ENCODE results near the gene SSBP2. TPM values are rescaled to one million over a fixed set of nuclear protein-coding genes. Genes with fewer than 3 reads are reported as not detected.

Gene SSBP2
- total RNA-seq, 1 donor from 2014 or later: 9.4 TPM

DNA sequence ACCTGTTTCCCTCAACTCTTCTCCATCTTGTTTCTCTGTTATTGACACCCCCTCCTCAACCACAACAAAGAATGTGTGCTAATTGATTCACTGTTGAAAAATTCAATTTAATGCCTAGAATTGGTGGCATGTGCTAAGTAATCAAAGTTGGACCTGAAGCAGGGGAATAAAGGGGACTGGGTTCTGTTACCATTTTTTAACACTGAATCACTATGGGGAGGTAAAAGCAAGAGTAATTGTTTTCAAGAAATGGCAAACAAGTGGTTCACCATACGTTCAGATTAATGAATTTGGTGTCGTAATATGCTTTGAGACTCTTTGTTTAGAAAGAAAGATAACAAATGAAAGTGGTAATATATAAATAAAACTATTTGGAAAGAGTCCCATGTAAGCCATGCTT lies 17.0 kb upstream of the SSBP2 start:
- no peak for DNase-seq (ENCODE audit: extremely low read depth, low read depth, low spot score)

DNA sequence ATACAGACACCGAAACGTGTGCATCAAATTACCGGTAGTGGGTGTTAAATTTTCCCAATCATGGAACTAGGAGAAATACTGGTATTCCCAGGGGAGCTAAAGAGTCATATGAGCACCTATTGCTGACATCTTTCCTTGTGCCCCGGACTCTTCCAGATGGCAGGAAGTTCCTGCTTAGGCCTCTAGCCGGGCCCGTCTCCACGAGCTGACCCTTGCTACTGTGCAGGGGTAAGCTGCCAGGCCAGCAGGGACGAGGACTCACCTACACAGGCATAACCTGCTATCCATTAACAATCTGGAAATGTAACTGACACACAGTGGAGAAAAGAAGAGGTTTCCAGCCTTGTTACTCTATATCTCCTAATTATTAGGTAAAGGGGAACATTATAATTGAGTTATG lies 16.2 kb upstream of the SSBP2 start:
- no peak for DNase-seq (ENCODE audit: extremely low read depth, low read depth, low spot score)

DNA sequence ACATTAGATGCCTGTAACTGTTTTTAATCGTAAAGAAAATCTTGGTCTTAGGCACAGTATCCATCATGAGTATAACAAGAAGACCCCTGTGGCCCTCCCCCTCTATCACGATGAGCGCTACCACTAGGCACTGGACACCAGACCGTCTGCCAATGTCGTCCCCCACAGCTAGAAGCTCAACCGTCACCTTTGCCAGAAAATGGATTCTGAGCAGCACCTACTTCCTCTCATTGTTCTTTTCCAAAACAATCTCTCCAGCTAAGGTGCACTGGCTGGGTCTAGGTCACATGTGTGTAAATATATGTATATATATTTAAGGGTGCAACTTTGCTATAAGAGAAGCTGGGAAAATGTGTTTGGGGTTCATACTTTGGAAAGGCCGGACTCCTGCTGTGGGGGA lies 15.7 kb upstream of the SSBP2 start:
- DNase-seq (ENCODE audit: extremely low read depth, low read depth, low spot score): no peak

DNA sequence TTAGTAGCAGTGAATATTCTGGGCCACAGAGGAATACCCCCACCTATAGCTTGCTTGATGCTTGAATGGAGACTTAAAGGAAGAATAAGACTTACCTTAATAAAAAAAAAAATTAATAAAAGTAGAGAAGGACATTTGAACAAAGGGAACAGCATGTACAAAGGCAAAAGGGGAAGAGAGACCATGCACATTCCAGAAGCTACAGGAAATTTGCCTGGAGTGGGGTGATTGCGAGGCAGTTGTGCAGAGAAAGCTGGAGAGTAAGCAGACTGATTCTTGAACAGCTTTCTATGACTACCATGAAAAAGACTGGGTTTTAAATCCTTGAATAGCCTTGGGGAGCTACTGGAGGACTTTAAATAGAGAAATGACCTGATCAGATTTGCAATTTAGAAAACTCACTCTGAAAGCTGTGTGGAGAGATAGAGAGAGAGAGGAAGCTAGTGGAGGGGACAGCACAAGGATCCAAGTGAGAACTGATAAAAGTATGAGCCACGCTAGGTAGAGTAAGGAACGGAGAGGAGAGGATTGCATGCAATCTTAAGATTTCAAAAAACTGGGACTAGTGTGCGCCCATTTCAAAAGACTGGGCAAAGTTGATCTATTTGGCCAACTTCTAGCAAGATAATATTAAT lies 12.5 kb upstream of the SSBP2 start:
- DNase-seq (ENCODE audit: extremely low read depth, low read depth, low spot score): no peak

DNA sequence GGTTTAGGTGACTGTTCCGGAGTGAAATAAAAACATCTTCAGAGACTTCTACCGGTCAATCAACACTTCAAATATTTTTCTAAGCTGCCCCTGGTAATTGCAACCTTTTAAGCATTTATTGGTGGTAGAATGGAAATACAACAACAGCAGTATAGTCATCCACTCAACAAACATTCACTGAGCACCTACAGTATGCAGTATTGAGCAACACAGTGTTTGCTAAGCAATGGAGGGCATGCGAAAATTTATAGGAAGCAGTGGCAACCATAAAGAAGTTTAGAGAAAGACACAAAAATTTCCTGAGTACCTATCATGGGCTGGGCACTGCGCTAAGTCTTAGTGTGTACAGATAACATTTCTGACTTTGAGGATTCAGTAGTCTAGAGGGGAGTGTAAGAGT lies 12.0 kb upstream of the SSBP2 start:
- no peak for DNase-seq (ENCODE audit: extremely low read depth, low read depth, low spot score)

DNA sequence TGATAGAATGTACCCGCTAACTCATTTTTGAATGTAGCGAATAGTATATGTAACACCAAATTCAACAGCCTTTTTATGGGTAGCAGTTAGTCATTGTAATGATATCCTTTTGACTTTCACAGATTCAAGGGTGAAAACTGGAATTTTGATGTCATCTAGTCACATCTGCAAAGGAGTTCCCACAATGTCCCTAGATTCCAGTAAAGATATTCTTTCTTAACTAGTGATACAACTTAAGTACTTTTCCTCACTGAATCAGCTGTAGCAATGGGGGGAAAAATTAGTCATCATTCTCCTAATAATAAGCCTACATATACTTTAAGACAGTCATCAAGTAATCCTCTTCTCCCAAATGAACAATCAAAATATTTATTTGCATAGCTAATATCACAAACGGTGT lies 11.5 kb upstream of the SSBP2 start:
- DNase-seq (ENCODE audit: extremely low read depth, low read depth, low spot score): no peak

DNA sequence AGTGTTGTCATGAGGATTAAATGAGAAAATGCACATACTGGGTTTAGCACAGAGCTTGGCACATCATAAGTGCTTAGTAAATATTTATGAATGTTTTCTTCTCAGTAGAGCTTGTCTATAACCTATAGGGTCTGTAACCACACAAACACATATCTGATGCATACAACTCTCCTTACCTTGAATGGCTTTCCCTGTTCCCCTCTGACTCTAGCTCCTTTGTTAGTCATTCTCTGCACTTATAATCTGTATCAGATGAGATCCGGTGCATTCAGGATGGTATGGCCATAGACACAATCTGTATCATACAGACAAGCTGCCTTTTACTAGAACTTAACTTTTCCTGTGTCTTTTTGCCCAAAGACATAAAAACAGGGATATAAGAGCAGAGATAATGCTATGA lies 11.1 kb upstream of the SSBP2 start:
- no peak for DNase-seq (ENCODE audit: extremely low read depth, low read depth, low spot score)

DNA sequence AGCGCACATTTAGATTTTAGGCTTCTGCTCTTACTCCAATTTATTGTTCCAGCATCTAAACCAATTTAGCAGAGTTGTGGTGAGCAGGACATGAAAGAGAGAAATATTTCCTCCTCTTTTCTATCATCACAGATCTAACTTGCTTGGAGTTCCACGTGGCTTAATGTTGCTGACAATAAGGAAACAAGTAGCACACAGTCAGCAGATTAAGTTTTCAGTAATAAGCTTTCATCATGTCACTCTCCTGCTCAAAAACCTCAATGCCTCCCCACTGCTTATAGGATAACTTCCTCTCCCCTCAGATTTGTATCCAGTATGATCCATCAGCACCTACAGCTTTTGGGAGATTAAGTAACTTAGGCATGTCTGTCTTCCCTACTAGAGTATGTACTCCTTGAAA lies 10.4 kb upstream of the SSBP2 start:
- DNase-seq (ENCODE audit: extremely low read depth, low read depth, low spot score): no peak

DNA sequence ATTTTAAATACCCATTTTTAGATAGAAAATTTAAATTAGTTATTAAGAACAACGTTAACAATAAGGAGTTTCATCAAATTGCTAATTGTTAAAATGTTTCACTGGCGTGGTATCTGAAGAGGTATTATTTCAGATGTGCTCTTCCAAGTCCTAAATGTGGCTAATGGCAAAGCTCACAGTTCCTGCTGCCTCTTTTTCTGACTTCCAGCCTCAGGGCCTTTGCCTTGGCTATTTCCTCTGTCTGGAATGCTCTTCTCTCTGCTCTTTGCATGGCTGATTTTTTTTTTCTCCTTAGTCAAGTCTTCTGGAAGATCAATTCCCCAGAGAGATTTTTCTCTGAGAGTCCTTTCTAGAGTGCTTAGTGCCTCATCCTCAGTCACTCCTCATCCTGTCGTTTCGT lies 9.6 kb upstream of the SSBP2 start:
- no peak for DNase-seq (ENCODE audit: extremely low read depth, low read depth, low spot score)

DNA sequence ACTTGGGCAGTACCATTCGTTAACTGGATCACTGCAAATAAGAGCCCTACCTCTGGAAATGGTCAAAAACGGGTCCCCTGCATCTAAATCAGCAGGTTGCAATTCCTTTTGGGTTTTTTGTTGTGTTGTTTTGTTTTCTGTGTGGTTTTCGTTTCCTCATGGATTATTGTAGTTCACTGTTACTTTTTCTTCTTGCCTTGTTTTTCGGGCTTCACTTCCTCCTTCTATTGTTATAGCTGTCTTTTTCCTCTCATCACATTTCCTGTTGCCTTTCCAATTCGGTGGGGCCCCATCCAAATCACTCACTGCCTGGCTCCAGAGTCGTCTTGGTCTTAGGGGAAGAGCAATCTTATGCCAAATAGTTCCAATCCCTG lies 8.7 kb upstream of the SSBP2 start:
- no peak for DNase-seq (ENCODE audit: extremely low read depth, low read depth, low spot score)

DNA sequence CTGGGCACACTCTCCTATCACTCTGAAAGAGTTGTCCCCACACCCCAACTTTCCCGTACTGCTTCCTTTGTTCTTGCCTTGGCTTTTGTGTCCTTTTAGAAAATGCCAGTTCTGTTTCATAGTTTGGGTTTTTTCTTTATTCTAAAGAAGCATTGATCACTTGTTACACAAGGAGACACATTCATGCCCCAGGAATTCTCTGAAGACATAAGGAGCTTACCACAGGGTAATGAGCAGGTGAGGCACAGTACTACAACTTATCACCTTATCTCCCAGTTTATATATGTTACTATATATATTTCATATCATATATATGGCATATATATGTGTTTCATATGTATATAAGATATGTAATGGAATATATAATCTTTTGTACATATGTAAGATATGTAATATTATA lies 6.5 kb upstream of the SSBP2 start:
- DNase-seq (ENCODE audit: extremely low read depth, low read depth, low spot score): no peak

DNA sequence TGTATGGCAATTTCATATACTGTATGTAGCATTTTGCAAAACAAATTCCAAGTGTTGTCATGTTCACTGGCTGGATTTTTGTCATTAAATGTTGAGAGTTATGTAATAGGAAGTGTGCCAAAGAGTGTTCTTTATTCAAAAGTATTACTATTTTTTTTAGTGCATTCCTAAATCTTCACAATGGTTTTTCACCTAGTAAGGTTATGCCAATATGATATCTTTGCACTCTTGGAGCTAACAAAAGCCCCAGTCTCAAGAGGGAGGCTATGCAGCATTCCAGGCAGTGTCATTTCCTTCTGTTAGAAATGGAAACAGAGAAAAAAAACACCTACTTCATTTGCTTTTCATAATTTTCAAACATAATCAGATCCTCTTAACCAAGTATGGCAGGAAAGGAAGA lies 5.1 kb upstream of the SSBP2 start:
- no peak for DNase-seq (ENCODE audit: extremely low read depth, low read depth, low spot score)

DNA sequence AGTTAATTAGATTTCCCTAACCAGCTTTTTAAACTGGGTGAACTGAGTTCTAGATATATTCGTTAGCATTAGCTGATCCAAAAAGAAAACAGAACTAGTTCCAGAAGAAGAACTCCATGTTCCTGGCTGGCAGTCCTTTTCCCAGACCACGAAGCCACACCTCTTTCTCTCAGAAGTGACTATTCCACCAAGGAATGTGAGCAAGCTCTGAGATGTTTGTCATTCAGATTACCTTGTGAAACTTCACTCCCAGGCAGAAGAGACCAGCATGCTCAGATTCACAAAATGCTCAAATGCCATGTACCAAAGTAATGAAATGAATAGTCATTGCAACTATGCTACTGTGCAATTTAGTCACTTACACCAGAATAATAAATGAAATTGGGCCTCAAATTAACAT lies 4.4 kb upstream of the SSBP2 start:
- DNase-seq (ENCODE audit: extremely low read depth, low read depth, low spot score): peak; percentile 45

DNA sequence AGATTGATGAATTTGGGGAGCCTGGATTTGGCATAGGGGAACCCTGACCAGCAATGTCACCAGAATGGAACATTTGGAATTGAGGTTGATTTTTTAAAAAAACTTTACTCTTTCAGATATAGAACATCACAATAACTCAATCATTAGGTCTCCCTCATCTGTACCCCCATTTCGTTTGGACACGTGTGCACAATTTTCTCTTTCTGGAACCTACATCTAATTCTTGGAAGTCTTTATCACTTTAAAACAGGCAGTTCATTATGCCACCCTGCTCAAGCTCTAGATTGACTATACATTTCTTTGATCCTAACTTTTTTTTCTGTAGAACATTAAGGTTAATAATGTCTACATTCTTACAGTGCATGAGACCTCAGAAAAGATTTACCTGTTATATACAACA lies 3.7 kb upstream of the SSBP2 start:
- no peak for DNase-seq (ENCODE audit: extremely low read depth, low read depth, low spot score)

DNA sequence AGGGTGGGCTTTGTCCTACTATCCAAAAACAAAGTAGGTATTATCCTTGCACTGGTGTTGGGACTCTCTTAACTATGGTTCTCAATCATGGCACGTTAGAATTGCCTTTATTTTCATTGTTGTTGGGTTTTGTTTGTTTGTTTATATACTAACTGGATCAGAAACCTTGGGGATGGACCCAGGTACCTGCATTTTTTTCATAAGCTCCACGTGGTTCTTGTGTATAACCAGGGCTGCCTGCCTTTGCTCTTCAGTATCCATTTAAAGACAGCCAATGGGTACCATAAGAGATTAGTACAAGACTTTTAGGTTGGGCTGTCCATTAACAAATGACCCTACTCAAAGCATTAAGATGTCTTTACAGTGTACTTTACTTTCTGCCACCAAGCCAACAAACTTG lies 2.5 kb upstream of the SSBP2 start:
- DNase-seq (ENCODE audit: extremely low read depth, low read depth, low spot score): no peak

DNA sequence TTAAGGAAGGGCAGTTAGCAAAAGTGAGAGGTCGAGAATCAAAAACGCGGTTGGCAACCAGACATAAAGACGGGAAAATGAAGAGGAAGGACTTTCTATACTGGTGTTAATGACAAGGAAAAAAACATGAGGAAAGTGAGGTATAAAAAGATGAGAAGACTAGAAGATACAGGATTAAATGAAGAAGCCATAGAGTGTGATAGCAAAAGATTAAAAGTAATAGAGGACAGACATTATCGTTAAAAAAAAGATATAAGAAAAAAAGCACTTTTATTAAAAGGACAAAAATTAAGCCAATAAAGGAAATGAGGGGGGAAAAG lies 1.7 kb upstream of the SSBP2 start:
- no peak for DNase-seq (ENCODE audit: extremely low read depth, low read depth, low spot score)

DNA sequence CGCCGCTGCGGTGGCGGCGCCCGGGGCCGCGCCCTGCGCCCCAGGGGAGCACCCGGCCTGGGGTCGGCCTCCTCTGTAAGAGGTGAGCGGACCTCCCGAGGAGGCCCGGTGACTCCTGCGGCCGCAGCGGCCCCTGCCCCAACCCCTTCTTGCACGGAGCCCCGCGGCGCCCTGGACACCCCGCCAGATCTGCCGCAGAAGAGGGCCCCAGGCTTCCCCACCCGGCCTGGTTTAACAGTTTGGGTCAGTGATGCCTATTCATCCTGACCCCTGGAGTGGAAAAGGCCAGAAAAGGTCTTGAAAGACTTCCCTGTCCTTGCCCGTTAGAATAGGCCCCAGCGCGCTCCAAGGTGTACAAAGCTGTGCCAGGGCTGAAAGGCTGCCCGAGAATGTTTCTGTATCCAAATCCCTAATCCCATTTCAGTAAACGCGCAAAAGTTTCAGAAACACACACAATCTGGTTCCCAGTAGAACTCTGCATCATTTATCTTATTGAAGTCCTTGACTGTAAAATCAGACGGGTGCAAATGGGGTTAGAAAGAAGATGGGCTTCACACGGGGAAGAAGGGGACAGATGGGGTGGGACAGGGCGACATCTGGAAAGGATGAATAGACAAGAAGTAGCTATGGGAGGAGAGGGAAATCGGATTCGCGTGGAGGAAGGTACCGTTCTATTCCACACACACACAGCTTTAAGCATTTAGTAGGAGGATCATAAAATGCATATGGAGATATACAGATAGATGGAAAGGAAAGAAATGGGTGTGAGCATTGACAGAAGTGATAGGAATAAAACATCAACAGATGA lies 1.1 kb upstream of the SSBP2 start:
- no peak for DNase-seq (ENCODE audit: extremely low read depth, low read depth, low spot score)

DNA sequence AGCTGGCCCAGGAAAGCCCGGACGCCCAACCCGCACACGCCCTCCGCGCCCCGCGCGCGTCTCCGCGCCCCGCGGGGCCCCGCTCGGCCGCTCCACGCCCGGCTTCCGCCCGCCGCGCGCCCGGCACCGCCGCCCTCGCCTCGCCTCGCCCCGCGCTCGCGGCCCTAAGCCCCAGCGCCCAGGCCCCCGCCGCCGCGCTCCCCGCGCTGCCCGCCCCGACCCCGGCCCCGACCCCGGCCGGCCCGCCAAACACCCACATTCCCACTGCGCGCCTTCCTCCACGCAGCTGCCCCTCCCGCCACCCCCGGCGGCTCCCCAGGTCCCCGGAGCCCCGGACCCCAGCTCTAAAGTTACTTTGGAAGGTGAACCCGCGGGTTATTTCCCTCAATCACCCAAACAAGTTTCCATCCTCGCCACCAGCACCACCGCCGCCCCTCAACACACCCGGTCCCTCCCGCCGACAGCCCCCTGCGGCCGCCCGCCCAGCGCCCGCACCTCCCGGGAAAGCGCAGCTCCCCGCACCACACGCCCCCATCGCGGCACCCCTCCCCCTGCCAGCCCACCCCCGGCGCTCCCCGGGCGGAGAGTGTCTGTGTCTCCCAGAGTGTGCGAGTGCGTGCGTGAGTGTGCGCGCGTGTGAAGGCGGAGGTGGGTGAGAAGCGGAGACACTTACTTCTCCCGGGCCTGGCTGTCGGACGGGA lies 439 bp downstream of the SSBP2 start:
- DNase-seq (ENCODE audit: extremely low read depth, low read depth, low spot score): no peak

DNA sequence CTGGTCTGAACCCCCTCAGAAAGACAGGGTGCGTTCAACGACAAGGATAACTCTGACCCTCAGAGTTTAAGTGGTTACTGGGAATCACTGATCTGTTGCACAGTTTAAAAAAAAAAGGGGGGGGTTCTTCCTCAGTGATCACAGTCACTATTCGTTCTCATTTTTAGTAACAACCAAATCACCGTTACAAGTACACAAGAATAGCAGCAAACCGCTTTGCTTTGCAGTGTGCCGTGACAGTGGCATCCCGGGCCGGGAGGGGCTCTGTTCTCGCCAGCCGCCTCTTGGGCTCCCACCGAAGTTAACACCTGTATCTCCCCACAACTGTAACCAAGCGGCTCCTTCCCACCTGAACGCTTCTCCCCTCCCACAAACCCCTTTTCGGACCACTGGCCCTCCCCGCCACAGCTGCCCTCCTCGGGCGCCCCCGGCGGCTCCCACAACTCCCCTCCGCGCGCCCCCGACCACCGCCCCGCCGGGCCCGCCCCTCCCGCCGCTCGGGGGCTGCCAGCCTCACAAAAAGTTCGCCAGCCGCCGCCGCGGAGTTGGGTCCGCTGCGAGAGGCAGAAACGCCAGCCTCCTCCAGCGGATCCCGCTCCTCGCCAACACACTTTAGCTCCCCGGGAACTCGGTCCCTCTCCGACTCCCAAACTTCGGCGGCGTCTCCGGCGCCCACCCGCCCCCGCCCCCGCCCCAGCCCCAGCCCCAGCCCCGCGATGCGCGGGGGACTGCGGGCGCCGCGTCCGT lies 1.2 kb downstream of the SSBP2 start:
- DNase-seq (ENCODE audit: extremely low read depth, low read depth, low spot score): no peak

DNA sequence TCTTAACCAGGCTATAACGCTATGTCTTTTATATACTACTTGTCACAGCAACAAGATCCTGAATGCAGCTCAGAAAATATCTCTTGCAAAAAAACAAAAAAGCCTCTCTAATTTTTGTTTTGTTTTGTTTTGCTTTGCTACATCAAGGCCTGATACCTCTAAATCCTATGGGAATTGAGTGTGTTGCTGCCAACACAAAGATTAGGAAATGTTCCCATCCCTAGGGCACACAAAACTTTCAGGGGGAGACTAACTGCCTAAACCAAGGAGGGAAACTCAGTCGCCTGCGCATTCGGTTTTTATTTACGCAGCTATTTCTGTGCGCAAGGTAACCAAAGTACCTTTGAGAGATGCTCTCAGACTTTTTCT lies 1.7 kb downstream of the SSBP2 start:
- no peak for DNase-seq (ENCODE audit: extremely low read depth, low read depth, low spot score)

DNA sequence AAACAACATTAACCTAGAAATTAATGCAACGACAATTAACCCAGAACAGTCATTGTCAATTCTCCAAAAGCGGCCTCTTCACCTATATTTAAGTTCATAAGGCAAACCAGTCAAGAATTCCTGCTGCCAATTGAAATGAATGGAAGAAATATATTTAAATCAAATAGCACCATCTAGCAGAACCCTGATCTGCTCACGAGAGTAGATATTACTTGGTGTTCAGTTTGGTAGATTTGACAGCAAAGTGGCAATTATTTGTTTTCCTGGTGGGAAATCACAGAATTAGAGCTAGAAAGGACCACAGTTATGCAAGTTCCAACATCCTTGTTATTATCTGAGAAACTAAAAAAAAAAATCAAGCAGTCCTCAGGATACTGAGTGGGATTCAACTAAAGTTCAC lies 2.3 kb downstream of the SSBP2 start:
- no peak for DNase-seq (ENCODE audit: extremely low read depth, low read depth, low spot score)

DNA sequence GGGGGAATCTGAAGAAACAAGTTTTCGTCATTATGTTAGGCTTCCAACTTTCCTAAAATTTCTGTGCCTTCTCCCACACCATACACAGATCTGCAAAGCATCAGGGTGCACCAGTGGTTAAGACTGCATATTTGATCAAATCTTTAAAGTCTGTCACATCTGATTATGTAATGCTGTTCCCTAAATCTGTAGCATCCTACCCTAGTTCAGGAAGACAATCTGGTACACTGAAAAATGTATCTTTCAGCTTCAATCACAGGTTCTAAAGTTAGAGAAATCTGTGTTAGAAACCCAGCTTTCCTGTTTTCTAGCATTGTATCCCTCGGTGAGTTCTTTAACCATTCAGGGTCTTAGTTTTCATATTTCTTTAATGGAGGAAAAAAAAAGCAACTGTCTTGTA lies 3.9 kb downstream of the SSBP2 start:
- no peak for DNase-seq (ENCODE audit: extremely low read depth, low read depth, low spot score)

Measured in glomerular endothelial cell (primary cell).